ENCODE measurements around the gene CMIP. TPM values are rescaled to one million over a fixed set of nuclear protein-coding genes. Genes with fewer than 3 reads are reported as not detected.

The CMIP gene
- total RNA-seq, 1 experiment from 2014 or later: 48.2 TPM

DNA sequence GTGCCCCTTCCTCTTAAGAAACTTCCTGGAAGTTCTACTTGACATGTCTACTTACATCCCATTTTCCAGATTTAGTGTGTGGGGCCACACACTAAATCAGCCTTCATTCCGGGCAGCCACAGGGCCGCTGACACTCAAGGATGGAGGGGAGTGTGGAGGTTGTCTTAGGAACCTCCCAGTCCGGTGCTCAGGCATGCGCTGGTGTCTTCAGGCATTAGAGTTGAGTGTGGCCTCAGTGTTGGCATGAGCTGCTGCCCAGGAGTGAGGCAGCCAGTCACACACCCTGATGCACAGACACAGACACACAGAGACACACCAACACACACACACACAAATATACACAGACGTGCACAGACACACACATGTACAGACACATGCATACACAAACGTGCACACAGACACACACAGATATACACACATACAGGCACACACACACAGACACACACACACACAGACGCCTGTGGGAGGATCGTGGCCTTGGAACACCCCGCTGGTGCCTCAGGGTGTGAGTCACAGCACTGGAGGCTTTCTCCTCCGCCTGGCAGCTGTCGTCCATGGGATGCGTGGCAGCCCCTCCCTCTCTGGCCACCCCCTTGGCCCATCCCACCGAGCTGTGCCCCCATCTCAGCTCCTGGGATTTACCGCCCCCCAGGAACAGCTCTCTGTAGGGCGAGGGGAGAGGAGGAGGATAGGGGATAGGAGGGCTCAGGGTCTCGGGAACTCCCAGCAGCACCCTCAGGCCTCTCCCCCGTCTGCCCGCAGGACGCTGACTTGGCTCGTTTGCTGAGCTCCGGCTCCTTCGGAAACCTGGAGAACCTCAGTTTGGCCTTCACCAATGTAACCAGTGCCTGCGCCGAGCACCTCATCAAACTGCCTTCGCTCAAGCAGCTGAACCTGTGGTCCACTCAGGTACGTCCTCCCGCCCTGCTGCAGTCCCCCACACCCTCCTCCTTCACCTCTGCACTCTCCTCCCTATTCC, 258.9 kb downstream of the CMIP start:
- H2AFZ ChIP-seq (ENCODE audit: low read length): no peak overlapping the region

More for the DNA sequence above, 258.9 kb downstream of the CMIP start:
- H3K18ac ChIP-seq (ENCODE audit: insufficient read length, low read depth, low read length): no peak overlapping the region
- H3K4me1 ChIP-seq (ENCODE audit: insufficient read depth, low read length): no peaks in the 10 kb centered on the region
- TF ChIP-seq, protein P1, sequence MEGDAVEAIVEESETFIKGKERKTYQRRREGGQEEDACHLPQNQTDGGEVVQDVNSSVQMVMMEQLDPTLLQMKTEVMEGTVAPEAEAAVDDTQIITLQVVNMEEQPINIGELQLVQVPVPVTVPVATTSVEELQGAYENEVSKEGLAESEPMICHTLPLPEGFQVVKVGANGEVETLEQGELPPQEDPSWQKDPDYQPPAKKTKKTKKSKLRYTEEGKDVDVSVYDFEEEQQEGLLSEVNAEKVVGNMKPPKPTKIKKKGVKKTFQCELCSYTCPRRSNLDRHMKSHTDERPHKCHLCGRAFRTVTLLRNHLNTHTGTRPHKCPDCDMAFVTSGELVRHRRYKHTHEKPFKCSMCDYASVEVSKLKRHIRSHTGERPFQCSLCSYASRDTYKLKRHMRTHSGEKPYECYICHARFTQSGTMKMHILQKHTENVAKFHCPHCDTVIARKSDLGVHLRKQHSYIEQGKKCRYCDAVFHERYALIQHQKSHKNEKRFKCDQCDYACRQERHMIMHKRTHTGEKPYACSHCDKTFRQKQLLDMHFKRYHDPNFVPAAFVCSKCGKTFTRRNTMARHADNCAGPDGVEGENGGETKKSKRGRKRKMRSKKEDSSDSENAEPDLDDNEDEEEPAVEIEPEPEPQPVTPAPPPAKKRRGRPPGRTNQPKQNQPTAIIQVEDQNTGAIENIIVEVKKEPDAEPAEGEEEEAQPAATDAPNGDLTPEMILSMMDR (conservative IDR thresholded peaks at IDR 0.05): no peak
- no peak overlapping the region for H2BK5ac ChIP-seq (ENCODE audit: insufficient read length, low read length)
- H3K23me2 ChIP-seq (ENCODE audit: insufficient read length, low read depth, low read length, poor library complexity, severe bottlenecking): no peaks in the 10 kb centered on the region
- Mint-ChIP-seq H3K4me1 (no peaks in the 10 kb centered on the region), H3K4me3 (no peak overlapping the region; a peak in 1 of 5 replicates), H3K9me3 (no peaks in the 10 kb centered on the region), H3K27me3 (ENCODE audit: low read depth) (no peaks in the 10 kb centered on the region), H3K36me3 (ENCODE audit: insufficient read depth in 1 of 3, low read depth in 3 of 3) (peaks cover 38 to 71% (median 63%) of the 10 kb centered on the region in 3 experiments; a peak in 6 of 7 replicates), H3K27ac (peak overlapping the region in 2 of 3 experiments; percentile 7 to 57; a peak in 2 of 7 replicates)
- no peak overlapping the region for H2BK12ac ChIP-seq (ENCODE audit: insufficient read length, low read depth, low read length)
- no peaks in the 10 kb centered on the region for H4K20me1 ChIP-seq (ENCODE audit: control insufficient read depth, insufficient read depth, insufficient read length)
- no peaks in the 10 kb centered on the region for H3K79me1 ChIP-seq (ENCODE audit: insufficient read depth, low read depth, low read length, poor library complexity, severe bottlenecking)
- no peak overlapping the region for H4K91ac ChIP-seq (ENCODE audit: insufficient read length, low read depth, low read length)
- H2BK15ac ChIP-seq (ENCODE audit: low read depth, low read length): no peak overlapping the region
- H3K79me2 ChIP-seq (ENCODE audit: insufficient read depth, low read length): no peaks in the 10 kb centered on the region
- no peak for DNase-seq
- no peak overlapping the region for H3K23ac ChIP-seq (ENCODE audit: insufficient read length, low read depth, low read length)
- H3K56ac ChIP-seq (ENCODE audit: insufficient read length, low read depth, low read length): no peak overlapping the region
- H3T11ph ChIP-seq (ENCODE audit: low read length): no peak overlapping the region
- no peaks in the 10 kb centered on the region for H3K27me3 ChIP-seq (ENCODE audit: insufficient read depth, low read length)
- no peak overlapping the region for H2BK20ac ChIP-seq (ENCODE audit: low read depth, low read length, poor library complexity, severe bottlenecking)
- H3K9me3 ChIP-seq (ENCODE audit: control insufficient read depth, low read depth, low read length): no peaks in the 10 kb centered on the region
- no peak overlapping the region for H4K5ac ChIP-seq (ENCODE audit: insufficient read length, low read depth, low read length)
- no peak overlapping the region for H3K9ac ChIP-seq (ENCODE audit: extremely low read depth, insufficient read length, low read length)
- whole genome bisulfite sequencing (ENCODE audit: extremely low coverage, insufficient read length, low lambda C conversion rate): no CpG with 5 or more reads among the region's 27 CpGs
- no peak overlapping the region for H2AK5ac ChIP-seq (ENCODE audit: insufficient read length, low read length)
- no peak overlapping the region for H3K4me2 ChIP-seq (ENCODE audit: insufficient read depth, insufficient read length, low read length)
- no peak overlapping the region for H4K8ac ChIP-seq (replicated peaks; ENCODE audit: insufficient read length, low read depth, low read length)
- H2BK120ac ChIP-seq (ENCODE audit: low read depth, low read length, poor library complexity, severe bottlenecking): no peak overlapping the region
- H3K14ac ChIP-seq (ENCODE audit: insufficient read depth, low read length): no peak overlapping the region
- no peak overlapping the region for H3K4ac ChIP-seq (ENCODE audit: low read depth, low read length)
- H3K27ac ChIP-seq (ENCODE audit: insufficient read length, low read depth, low read length): no peak overlapping the region

Measured in H9 (cell line).